Neuronal stem cell (in vitro differentiated cells): ENCODE measurements around the gene CFD.

ENCODE experiments used
- DNase-seq: peaks from one replicate; pipeline ENCODE4 v3.0.0-alpha.2; 2013; ENCODE audit warnings: low spot score
- H2AFZ ChIP-seq: one replicate; pipeline ENCODE4 v1.6.1; 2013; ENCODE audit warnings: mild to moderate bottlenecking, low read length, inconsistent platforms
- H2AK5ac ChIP-seq: 2 replicates; pipeline ENCODE4 v1.6.1; 2013; ENCODE audit warnings: low read depth, mild to moderate bottlenecking, inconsistent platforms, low read length, moderate library complexity, mixed read lengths
- H2BK120ac ChIP-seq: 2 replicates; pipeline ENCODE4 v1.6.1; 2013; ENCODE audit warnings: low read depth, mild to moderate bottlenecking, inconsistent platforms, low read length, moderate library complexity, mixed read lengths
- H2BK12ac ChIP-seq: one replicate; pipeline ENCODE4 v1.6.1; 2013; ENCODE audit warnings: low read length, inconsistent platforms
- H2BK15ac ChIP-seq: 2 replicates; pipeline ENCODE4 v1.6.1; 2013; ENCODE audit warnings: mild to moderate bottlenecking, low read length, inconsistent platforms, mixed read lengths
- H2BK5ac ChIP-seq: one replicate; pipeline ENCODE4 v1.6.1; 2013; ENCODE audit warnings: inconsistent platforms, mild to moderate bottlenecking, low read length, moderate library complexity
- H3K14ac ChIP-seq: one replicate; pipeline ENCODE4 v1.6.1; 2013; ENCODE audit warnings: low read length, inconsistent platforms
- H3K18ac ChIP-seq: 2 replicates; pipeline ENCODE4 v1.6.1; 2013; ENCODE audit warnings: low read length, inconsistent platforms
- H3K23ac ChIP-seq: 2 replicates; pipeline ENCODE4 v1.6.1; 2013; ENCODE audit warnings: low read depth, mild to moderate bottlenecking, mixed read lengths, low read length, inconsistent platforms; ENCODE audit not compliant: poor library complexity
- H3K27ac ChIP-seq: replicated peaks from 3 replicates; pipeline ENCODE4 v1.5.1; 2013; ENCODE audit warnings: low read length, inconsistent platforms
- H3K27me3 ChIP-seq, 3 experiments: 2 replicates each; pipeline ENCODE4 v1.6.1; 2013; ENCODE audit warnings: low read length in 3 of 3, mild to moderate bottlenecking in 2 of 3, inconsistent platforms in 1 of 3, low read depth in 1 of 3, mixed read lengths in 1 of 3, moderate library complexity in 1 of 3; ENCODE audit not compliant: control insufficient read depth in 3 of 3, insufficient read depth in 3 of 3
- H3K36me3 ChIP-seq, 2 donors: replicated peaks in 1 of 2; 2 replicates each; pipeline ENCODE4 v1.6.1; 2013; ENCODE audit warnings: low read length in 2 of 2; ENCODE audit not compliant: control insufficient read depth in 2 of 2, insufficient read depth in 2 of 2
- H3K4ac ChIP-seq: 2 replicates; pipeline ENCODE4 v1.6.1; 2013; ENCODE audit warnings: inconsistent platforms, mild to moderate bottlenecking, low read length, moderate library complexity
- H3K4me1 ChIP-seq, 2 donors: 1 replicate in 1 of 2; 2 replicates in 1 of 2; pipeline ENCODE4 v1.6.1; 2013; ENCODE audit warnings: low read length in 2 of 2, low read depth in 1 of 2; ENCODE audit not compliant: control insufficient read depth in 2 of 2, insufficient read depth in 1 of 2
- H3K4me2 ChIP-seq: one replicate; pipeline ENCODE4 v1.6.1; 2013; ENCODE audit warnings: mild to moderate bottlenecking, low read length, inconsistent platforms; ENCODE audit not compliant: insufficient read depth, poor library complexity, severe bottlenecking
- H3K4me3 ChIP-seq, 2 donors: 2 replicates each; pipeline ENCODE4 v1.5.1; 2013; ENCODE audit warnings: low read length in 2 of 2, mild to moderate bottlenecking in 2 of 2, inconsistent platforms in 1 of 2, moderate library complexity in 1 of 2
- H3K79me1 ChIP-seq: one replicate; pipeline ENCODE4 v1.6.1; 2013; ENCODE audit warnings: low read depth, mild to moderate bottlenecking, inconsistent platforms, low read length, moderate library complexity
- H3K9ac ChIP-seq: one replicate; pipeline ENCODE4 v1.6.1; 2013; ENCODE audit warnings: mild to moderate bottlenecking, low read depth, low read length, inconsistent platforms; ENCODE audit not compliant: poor library complexity
- H3K9me3 ChIP-seq, 2 donors: replicated peaks in 1 of 2; 2 replicates each; pipeline versions ENCODE3 to v1.6.1; 2013; ENCODE audit warnings: low read length in 2 of 2, mild to moderate bottlenecking in 2 of 2, inconsistent platforms in 1 of 2, low read depth in 1 of 2, mixed read lengths in 1 of 2, moderate library complexity in 1 of 2; ENCODE audit not compliant: control insufficient read depth in 2 of 2, insufficient read depth in 1 of 2
- H4K8ac ChIP-seq: one replicate; pipeline ENCODE4 v1.6.1; 2013; ENCODE audit warnings: low read depth, mild to moderate bottlenecking, inconsistent platforms, low read length, moderate library complexity
- H4K91ac ChIP-seq: one replicate; pipeline ENCODE4 v1.6.1; 2013; ENCODE audit warnings: low read length, low read depth, mild to moderate bottlenecking, inconsistent platforms; ENCODE audit not compliant: poor library complexity
- WGBS, 2 donors: extraction: QIAGEN DNeasy Blood & Tissue Kit; methylation state at CpG; one replicate each; pipeline ENCODE4 v1.1.7; 2013; ENCODE audit warnings: missing lambda C conversion rate in 2 of 2, mixed read lengths in 1 of 2; ENCODE audit not compliant: insufficient read length in 2 of 2, insufficient replicate concordance in 1 of 2; ENCODE audit errors: extremely low coverage in 2 of 2; 5-methylcytosine and 5-hydroxymethylcytosine counted together

CFD gene

DNA sequence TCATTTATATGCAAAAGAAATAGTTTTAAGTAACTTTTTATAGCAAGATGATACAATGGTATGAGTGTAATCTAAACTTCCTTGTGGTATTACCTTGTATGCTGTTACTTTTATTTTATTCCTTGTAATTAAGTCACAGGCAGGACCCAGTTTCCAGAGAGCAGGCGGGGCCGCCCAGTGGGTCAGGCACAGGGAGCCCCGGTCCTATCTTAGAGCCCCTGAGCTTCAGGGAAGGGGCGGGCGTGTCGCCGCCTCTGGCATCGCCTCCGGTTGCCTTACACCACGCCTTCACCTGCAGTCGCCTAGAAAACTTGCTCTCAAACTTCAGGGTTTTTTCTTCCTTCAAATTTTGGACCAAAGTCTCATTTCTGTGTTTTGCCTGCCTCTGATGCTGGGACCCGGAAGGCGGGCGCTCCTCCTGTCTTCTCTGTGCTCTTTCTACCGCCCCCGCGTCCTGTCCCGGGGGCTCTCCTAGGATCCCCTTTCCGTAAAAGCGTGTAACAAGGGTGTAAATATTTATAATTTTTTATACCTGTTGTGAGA is 47.9 kb upstream of the CFD start:
- Histone ChIP-seq H2BK120ac (no peak overlapping the region), H2AFZ (no peak overlapping the region), H4K91ac (no peak overlapping the region), H2BK12ac (no peak overlapping the region), H3K14ac (no peak overlapping the region), H3K23ac (no peak overlapping the region), H3K4me1 (no peaks in the 10 kb centered on the region), H3K27ac (peak overlapping the region; percentile 36), H2BK5ac (no peak overlapping the region), H3K9ac (no peak overlapping the region), H3K9me3 (peaks cover 0 to 3% of the 10 kb centered on the region in 2 donors), H2BK15ac (no peak overlapping the region), H2AK5ac (no peak overlapping the region), H3K27me3 (no peaks in the 10 kb centered on the region), H3K18ac (no peak overlapping the region), H3K4ac (no peak overlapping the region), H4K8ac (no peak overlapping the region), H3K79me1 (peaks cover 34% of the 10 kb centered on the region), H3K4me2 (no peak overlapping the region), H3K36me3 (peaks cover 69 to 84% of the 10 kb centered on the region in 2 donors), H3K4me3 (no peak overlapping the region)
- DNase-seq = no peak
- no CpG with 5 or more reads among the region's 20 CpGs for WGBS, 2 donors

DNA sequence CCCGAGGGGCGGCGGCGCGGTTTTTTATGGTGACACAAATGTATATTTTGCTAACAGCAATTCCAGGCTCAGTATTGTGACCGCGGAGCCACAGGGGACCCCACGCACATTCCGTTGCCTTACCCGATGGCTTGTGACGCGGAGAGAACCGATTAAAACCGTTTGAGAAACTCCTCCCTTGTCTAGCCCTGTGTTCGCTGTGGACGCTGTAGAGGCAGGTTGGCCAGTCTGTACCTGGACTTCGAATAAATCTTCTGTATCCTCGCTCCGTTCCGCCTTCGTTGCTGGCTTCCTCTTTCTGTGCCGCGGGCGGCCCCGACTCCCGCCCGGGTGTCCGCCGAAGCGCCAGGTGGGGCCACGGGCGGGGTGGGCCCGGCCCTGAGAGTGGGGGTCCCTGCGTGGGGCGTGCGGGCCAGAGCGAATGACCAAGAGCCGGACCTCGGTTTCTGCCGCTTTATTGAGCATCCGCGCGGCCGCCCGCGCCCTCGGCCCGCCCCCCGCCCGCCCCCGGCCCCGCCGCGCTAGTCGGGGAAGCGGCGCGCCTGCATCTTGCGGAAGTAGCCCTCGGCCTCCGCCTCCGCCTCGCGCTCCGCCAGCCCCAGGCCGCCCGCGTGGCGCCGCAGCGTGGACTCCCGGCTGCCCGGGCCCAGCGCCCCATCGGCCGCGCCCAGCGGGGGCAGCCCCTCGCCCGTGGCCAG is 47.3 kb upstream of the CFD start:
- H3K4me1 ChIP-seq = no peaks in the 10 kb centered on the region
- H2AFZ ChIP-seq = no peak overlapping the region
- peaks cover 34% of the 10 kb centered on the region for H3K79me1 ChIP-seq
- no peaks in the 10 kb centered on the region for H3K27me3 ChIP-seq
- WGBS, 2 donors = no CpG with 5 or more reads among the region's 80 CpGs
- H3K36me3 ChIP-seq = peaks cover 63 to 79% of the 10 kb centered on the region in 2 donors
- no peak for DNase-seq
- H4K91ac ChIP-seq = no peak overlapping the region
- H3K14ac ChIP-seq = no peak overlapping the region
- H3K27ac ChIP-seq = peak overlapping the region; percentile 7
- no peak overlapping the region for H3K18ac ChIP-seq
- no peak overlapping the region for H2BK5ac ChIP-seq
- H3K9ac ChIP-seq = no peak overlapping the region
- no peak overlapping the region for H3K4me2 ChIP-seq
- peaks cover 0 to 3% of the 10 kb centered on the region in 2 donors for H3K9me3 ChIP-seq
- H3K4ac ChIP-seq = no peak overlapping the region
- peak overlapping the region; percentile 73 for H3K23ac ChIP-seq
- H3K4me3 ChIP-seq = no peak overlapping the region
- H2BK120ac ChIP-seq = no peak overlapping the region
- no peak overlapping the region for H4K8ac ChIP-seq
- H2BK12ac ChIP-seq = no peak overlapping the region
- no peak overlapping the region for H2AK5ac ChIP-seq
- H2BK15ac ChIP-seq = no peak overlapping the region

DNA sequence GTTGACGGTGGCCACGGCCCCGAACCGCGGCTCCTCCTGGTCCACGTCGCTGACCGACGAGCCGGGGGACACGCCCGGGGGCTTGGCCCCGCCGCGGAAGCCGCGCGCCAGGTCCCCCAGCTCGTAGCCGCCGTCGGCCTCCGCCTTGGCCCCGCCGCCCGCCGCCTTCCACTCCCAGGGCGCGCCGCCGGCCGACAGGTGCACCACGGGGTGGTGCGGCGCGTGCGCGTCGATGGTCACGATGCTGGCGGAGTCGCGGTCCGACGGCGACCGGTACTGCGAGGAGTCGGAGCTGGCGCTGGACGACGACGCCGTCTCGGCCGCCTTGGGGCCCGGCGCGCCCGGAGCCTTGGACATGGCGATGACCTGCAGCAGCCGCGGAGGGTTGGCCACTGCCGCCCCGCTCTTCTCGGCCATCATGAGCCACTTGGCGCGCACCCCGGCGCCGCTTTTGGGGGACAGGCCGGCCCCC is 46.7 kb upstream of the CFD start:
- H3K14ac ChIP-seq = no peak overlapping the region
- H2BK5ac ChIP-seq = no peak overlapping the region
- no peak overlapping the region for H2AK5ac ChIP-seq

More for the DNA sequence above, 46.7 kb upstream of the CFD start:
- H2BK120ac ChIP-seq = no peak overlapping the region
- WGBS, 2 donors = no CpG with 5 or more reads among the region's 72 CpGs
- no peak overlapping the region for H2AFZ ChIP-seq
- no peak overlapping the region for H4K91ac ChIP-seq
- no peak overlapping the region for H2BK12ac ChIP-seq
- peak overlapping the region; percentile 82 for H4K8ac ChIP-seq
- H2BK15ac ChIP-seq = no peak overlapping the region
- no peak overlapping the region for H3K18ac ChIP-seq
- no peaks in the 10 kb centered on the region for H3K27me3 ChIP-seq
- H3K4me2 ChIP-seq = no peak overlapping the region
- H3K4me3 ChIP-seq = no peak overlapping the region
- H3K79me1 ChIP-seq = peaks cover 32% of the 10 kb centered on the region
- H3K36me3 ChIP-seq = peaks cover 58 to 79% of the 10 kb centered on the region in 2 donors
- H3K9ac ChIP-seq = no peak overlapping the region
- no peak overlapping the region for H3K4ac ChIP-seq
- H3K9me3 ChIP-seq = peaks cover 0 to 3% of the 10 kb centered on the region in 2 donors
- peak overlapping the region; percentile 73 for H3K23ac ChIP-seq
- H3K27ac ChIP-seq = no peak overlapping the region
- no peaks in the 10 kb centered on the region for H3K4me1 ChIP-seq
- DNase-seq = no peak
